Measurements from ENCODE around the gene PDHB. TPM values are rescaled to one million over a fixed set of nuclear protein-coding genes. Genes with fewer than 3 reads are reported as not detected.
A peak's percentile ranks its signal among the peaks of the same experiment; 100 is the strongest.
"Not testable (repeated sequence)": the region's sequence is repeated elsewhere in the genome, so short reads cannot be mapped to it uniquely, and the experiment has no call there.

The PDHB gene
- total RNA-seq, 2 donors from 2014 or later, result 121 to 146 TPM

GRCh38 chr3:58441514-58442450 lies 8.2 kb upstream of the PDHB start:
- intact Hi-C loops (cut with DNase I), result no loop called here
- ATAC-seq, result no peak
- no peak for DNase-seq

- intact Hi-C loops (cut with DNase I); DNase-seq; ATAC-seq: not testable (repeated sequence)
Observed at GRCh38 chr3:58440996-58441355, 7.3 kb upstream of the PDHB start.

DNA sequence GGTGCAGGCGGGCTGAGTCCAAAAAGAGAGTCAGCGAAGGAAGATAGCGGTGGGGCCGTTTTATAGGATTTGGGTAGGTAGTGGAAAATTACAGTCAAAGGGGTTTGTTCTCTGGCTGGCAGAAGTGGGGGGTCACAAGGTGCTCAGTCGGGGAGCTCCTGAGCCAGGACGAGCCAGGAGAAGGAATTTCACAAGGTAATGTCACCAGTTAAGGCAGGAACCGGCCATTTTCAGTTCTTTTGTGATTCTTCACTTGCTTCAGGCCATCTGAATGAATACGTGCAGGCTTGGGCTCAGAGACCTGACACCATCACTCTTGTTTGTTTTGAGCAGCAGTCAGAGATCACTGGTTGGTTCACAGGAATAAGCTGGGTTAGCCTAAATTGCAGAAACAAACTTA lies 3.6 kb upstream of the PDHB start:
- DNase-seq; intact Hi-C loops (cut with DNase I); ATAC-seq: not testable (repeated sequence)

DNA sequence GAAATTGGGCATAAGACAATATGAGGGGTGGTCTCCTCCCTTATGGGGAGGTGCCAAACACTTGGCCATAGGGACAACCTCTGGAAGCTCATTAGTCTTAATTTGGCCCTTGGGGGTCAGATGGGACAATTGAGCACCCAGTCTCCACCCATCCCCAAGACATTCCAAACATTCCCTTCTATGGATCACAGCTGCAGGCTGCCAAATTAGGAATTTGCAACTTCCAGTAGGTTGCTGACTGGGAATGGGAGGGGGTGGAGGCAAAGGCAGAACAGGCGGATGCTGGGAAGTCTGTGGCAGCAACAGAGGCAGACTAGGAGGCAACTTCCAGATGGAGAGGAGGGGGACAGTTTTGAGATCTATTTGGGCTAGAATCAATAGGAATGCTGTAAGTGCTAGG lies 1.4 kb upstream of the PDHB start:
- ATAC-seq, result no peak
- intact Hi-C loops (cut with DNase I), result loop anchor here in 1 of 2 donors (5.0 kb wide), 1 partner anchor 57 kb away; the partner anchor contains the start of gene KCTD6
- DNase-seq, result no peak

GRCh38 chr3:58434511-58434910 lies 879 bp upstream of the PDHB start:
- intact Hi-C loops (cut with DNase I), result loop anchor here in 1 of 2 donors (5.0 kb wide), 1 partner anchor 58 kb away; the partner anchor contains the start of gene KCTD6
- no peak for DNase-seq
- ATAC-seq, result no peak

DNA sequence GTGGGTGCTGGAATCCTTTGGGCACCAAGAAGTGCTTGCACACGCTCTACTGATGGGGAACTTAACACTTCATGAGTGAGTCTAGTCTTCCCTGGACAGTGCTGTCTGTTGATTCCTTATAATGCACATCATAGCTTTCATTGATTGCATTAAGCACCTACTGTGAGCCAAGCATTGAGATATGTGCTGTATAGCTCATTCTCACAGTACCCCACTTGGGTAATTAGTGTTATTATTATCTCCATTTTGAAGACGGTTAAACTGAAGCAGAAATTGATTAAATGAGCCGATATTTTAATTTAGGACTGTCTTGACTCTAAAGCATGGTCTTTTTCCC lies 504 bp upstream of the PDHB start:
- DNase-seq (no peak), ATAC-seq (no peak)
- intact Hi-C loops (cut with DNase I), result loop anchor here in 1 of 2 donors (5.0 kb wide), 1 partner anchor 58 kb away; the partner anchor contains the start of gene KCTD6

GRCh38 chr3:58432905-58433304 lies 727 bp downstream of the PDHB start:
- ATAC-seq (no peak), DNase-seq (no peak)
- intact Hi-C loops (cut with DNase I), result loop anchor here in 1 of 2 donors (5.0 kb wide), 1 partner anchor 59 kb away; the partner anchor contains the start of gene KCTD6

GRCh38 chr3:58429657-58430056 lies 4.0 kb downstream of the PDHB start:
- intact Hi-C loops (cut with DNase I), result loop anchor here in 1 of 2 donors (5.0 kb wide), 1 partner anchor 63 kb away; the partner anchor contains the start of gene KCTD6
- ATAC-seq, result no peak

DNA sequence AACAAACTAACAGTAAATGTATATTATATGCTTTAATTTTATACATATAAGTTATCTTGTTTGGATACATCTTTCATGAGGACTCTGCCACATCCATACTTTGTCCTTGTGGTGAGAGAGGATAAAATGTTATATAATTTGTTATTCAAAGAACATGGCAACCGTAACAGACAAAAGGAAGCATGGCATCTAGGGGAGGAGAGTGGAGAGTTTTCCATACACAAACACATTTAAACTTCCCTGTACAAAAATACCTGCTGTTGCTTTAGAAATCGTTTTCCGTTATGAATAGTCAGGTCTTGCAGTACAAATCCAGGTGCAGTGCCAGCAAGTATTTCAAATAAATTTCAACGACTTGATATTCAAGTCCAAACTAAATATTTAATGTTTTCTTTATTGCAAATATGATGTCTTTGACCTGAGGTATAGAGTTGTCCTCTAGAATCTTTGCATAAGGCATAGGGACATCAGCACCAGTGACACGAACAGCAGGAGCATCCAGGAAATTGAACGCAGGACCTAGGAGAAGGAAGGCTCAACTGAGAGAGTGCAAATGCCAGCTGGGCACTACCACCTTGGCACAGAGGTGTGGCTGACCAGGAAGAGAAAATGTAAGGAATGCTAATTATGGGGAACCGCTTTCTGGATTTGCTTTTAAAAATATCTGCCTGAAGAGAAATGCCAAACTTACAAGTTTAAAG lies 5.8 kb downstream of the PDHB start:
- DNase-seq (no peak), ATAC-seq (no peak)
- intact Hi-C loops (cut with DNase I), result no loop called here

More at GRCh38 chr3:58429657-58430056, 4.0 kb downstream of the PDHB start:
- no peak for DNase-seq

- intact Hi-C loops (cut with DNase I), result no loop called here
- DNase-seq (no peak), ATAC-seq (no peak)
Observed at GRCh38 chr3:58425782-58426181, 7.8 kb downstream of the PDHB start.

- intact Hi-C loops (cut with DNase I), result loop anchor here in 1 of 2 donors (5.0 kb wide), 1 partner anchor 108 kb away; no protein-coding TSS in a partner anchor
- ATAC-seq (no peak), DNase-seq (no peak)
Observed at GRCh38 chr3:58424613-58425012, 9.0 kb downstream of the PDHB start.

DNA sequence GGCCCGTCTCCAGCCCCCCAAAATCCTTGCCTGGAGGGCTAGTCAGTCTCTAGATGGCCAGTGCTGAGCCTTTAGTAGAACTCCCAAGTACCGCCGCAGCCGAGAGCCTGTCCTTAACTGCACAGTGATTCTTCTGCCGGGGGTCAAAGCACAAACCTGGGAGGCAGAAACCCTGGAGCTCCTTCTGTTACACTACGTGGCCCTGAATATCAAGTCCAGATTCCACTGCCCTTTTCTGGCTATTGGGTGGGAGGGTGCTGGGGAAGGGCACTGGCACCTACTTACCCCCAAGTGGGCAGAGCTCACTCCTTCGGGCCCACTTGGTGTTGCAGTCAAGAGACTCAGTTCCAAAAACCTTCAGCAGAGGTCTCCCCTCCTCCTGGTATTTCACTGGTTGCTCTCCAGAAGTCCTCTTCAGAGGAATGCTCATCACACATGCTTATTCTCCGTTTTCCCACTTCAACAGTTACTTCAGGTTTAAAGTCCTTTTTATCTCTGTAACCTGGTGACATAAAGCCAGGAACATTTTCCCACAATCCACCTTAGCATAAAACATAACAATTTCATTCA lies 10.8 kb downstream of the PDHB start:
- intact Hi-C loops (cut with DNase I), result loop anchor here in 1 of 2 donors (5.0 kb wide), 1 partner anchor 109 kb away; no protein-coding TSS in a partner anchor
- DNase-seq (no peak), ATAC-seq (peak; percentile 25 to 44)

DNA sequence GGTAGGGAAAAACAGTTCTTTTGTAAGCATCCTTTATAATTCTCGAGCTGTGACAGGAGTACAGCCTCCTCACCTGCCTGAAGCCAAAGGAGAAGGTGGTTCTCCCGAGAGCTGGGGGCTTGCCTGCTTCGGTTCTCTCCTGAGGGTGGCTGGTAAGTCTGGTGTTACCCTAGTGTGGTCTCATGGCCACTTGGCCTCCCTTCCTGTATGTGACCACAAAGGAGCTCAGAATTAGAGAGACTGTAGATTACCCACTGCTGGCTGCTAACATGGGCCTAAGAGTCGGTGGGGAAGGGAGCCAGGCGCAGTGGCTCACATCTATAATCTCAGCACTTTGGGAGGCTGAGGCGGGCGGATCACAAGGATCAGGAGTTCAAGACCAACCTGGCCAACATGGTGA lies 12.6 kb downstream of the PDHB start:
- DNase-seq, result no peak
- no peak for ATAC-seq
- intact Hi-C loops (cut with DNase I), result loop anchor here in 1 of 2 donors (5.0 kb wide), 1 partner anchor 111 kb away; no protein-coding TSS in a partner anchor

DNA sequence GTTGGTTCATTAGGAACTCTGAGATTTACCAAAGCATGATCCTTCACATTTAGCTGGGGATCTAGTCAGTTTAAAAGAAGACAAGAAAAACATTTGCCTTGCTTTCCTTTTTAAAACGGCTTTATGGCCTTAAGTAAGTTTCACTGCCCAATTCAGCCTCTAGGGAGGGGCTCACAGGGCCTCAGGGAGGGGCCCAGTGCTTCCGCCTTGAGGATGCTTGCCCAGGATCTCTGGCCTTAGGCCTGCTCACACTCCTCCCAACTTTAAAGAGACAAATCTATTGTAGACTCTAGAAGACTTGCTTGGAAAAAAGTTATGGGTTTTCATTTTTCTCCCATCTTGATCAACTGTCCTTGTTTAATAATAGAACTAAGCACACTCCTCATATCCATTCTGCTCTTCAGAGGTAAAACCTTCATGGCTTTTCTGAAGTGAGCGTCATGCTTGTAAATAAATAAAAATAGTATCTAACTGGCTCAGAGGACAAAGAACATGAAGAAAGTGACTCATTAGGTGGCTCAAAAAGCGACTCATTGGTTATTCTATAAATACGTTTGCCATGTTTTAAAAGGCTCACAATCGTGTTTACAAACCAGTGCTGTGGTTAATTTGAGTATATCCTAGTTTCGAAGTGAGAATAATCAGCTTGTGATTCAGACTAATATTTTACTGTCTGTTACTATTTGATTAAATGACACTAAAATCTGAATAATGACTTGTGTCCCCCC lies 13.7 kb downstream of the PDHB start:
- peak; percentile 68 for DNase-seq
- ATAC-seq, result peak; percentile 78 to 87

GRCh38 chr3:58418227-58418626 lies 15.4 kb downstream of the PDHB start:
- DNase-seq, result no peak
- intact Hi-C loops (cut with DNase I), result no loop called here
- no peak for ATAC-seq

More for the DNA sequence above, 13.7 kb downstream of the PDHB start:
- intact Hi-C loops (cut with DNase I), result loop anchor here in 1 of 2 donors (5.0 kb wide), 1 partner anchor 112 kb away; no protein-coding TSS in a partner anchor

DNA sequence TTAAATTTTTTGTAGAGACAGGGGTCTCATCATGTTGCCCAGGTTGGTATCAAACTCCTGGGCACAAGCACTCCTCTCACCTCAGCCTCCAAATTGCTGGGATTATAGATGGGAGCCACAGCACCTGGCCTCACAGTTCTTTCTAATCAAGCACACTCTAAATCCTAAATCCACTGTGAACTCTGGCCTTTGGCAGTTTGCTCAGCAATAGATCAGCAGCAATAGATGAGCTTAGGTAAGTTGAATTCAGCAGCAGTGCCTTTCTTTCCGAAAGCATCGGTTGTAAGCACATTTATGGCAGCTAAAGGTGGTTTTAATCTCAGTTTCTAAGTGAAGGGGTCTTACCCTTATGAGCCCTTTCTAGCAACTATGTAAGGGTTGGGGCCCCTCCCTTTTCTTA lies 16.6 kb downstream of the PDHB start:
- intact Hi-C loops (cut with DNase I), result no loop called here
- no peak for DNase-seq
- ATAC-seq, result no peak

DNA sequence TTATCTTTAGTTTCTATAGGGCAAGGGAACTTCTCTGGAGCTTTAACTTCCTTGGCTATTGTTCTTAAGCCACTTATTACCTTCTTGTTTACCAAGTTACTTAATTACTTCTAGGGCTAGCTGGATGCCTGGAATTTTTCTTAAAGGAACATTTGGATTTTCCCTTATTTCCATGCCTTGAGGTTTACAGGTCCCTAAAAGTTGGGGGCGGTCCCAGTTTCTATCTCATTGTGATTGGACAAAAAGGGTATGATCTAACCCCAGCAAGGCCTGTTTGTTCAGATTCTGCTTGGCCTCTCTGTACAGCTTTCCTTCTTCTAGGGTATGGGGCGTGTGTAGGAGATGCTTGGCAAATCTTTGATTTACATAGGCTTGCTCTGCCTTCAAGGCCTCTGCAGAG lies 17.4 kb downstream of the PDHB start:
- intact Hi-C loops (cut with DNase I), result no loop called here
- DNase-seq, result no peak
- no peak for ATAC-seq

- ATAC-seq, result peak; percentile 73 to 82
- intact Hi-C loops (cut with DNase I), result loop anchor here (5.0 kb wide), 3 partner anchors 82 to 227 kb away; partner anchors contain the start of gene PXK (in 2 of the 2)
- peak; percentile 66 for DNase-seq
Observed at GRCh38 chr3:58414538-58415197, 19.0 kb downstream of the PDHB start.
